Natural killer cell (primary cell): Measurements from ENCODE around the gene PIK3AP1. TPM values are rescaled to one million over a fixed set of nuclear protein-coding genes. Genes with fewer than 3 reads are reported as not detected.

ENCODE experiments used
- ATAC-seq, 3 donors: fragments of 150-1000 bp in 2 of 3; fragments of 200-7000 bp in 1 of 3; cut with Tn5 transposase; 1 replicate in 1 of 3; 2 replicates in 2 of 3; pipeline ENCODE4 v1.10.0; 2021; ENCODE audit warnings: mild to moderate bottlenecking in 2 of 3, moderate library complexity in 2 of 3
- DNase-seq, 2 donors: peaks; one replicate each; pipeline versions ENCODE4 v3.0.0 to v3.0.0-alpha.2; 2013 to 2021; ENCODE audit warnings: mixed read lengths in 1 of 2
- H3K27ac ChIP-seq: one replicate; pipeline ENCODE4 v1.5.1; 2013; ENCODE audit warnings: mild to moderate bottlenecking, low read length
- H3K27me3 ChIP-seq: one replicate; pipeline ENCODE4 v1.6.1; 2013; ENCODE audit warnings: low read length; ENCODE audit not compliant: control insufficient read depth, insufficient read depth
- H3K36me3 ChIP-seq: one replicate; pipeline ENCODE4 v1.6.1; 2013; ENCODE audit warnings: low read length; ENCODE audit not compliant: control insufficient read depth, insufficient read depth
- H3K4me1 ChIP-seq: one replicate; pipeline ENCODE4 v1.6.1; 2013; ENCODE audit warnings: low read length; ENCODE audit not compliant: control insufficient read depth, insufficient read depth
- H3K4me3 ChIP-seq: one replicate; pipeline ENCODE4 v1.5.1; 2013; ENCODE audit warnings: low read length
- H3K9me3 ChIP-seq: one replicate; pipeline ENCODE4 v1.6.1; 2013; ENCODE audit warnings: low read length; ENCODE audit not compliant: control insufficient read depth, insufficient read depth
- H3K27ac Mint-ChIP-seq, 2 donors: one replicate each; pipeline ENCODE4 v1.8.0; 2022; ENCODE audit warnings: mild to moderate bottlenecking in 2 of 2, mixed read lengths in 2 of 2, moderate library complexity in 1 of 2
- H3K27me3 Mint-ChIP-seq, 2 donors: one replicate each; pipeline ENCODE4 v1.8.0; 2022; ENCODE audit warnings: low read depth in 2 of 2, mixed read lengths in 2 of 2
- H3K36me3 Mint-ChIP-seq: one replicate; pipeline ENCODE4 v1.8.0; 2022; ENCODE audit warnings: mixed read lengths
- H3K4me1 Mint-ChIP-seq, 2 donors: one replicate each; pipeline ENCODE4 v1.8.0; 2022; ENCODE audit warnings: mixed read lengths in 2 of 2
- H3K4me3 Mint-ChIP-seq: one replicate; pipeline ENCODE4 v1.8.0; 2022; ENCODE audit warnings: mild to moderate bottlenecking, moderate library complexity, mixed read lengths
- H3K9me3 Mint-ChIP-seq, 2 donors: one replicate each; pipeline ENCODE4 v1.8.0; 2022; ENCODE audit warnings: mixed read lengths in 2 of 2
- WGBS: methylation state at CpG from one replicate; pipeline ENCODE4 v1.1.7; 2013; ENCODE audit warnings: missing lambda C conversion rate; ENCODE audit not compliant: insufficient coverage; 5-methylcytosine and 5-hydroxymethylcytosine counted together
- intact Hi-C: fragments of 100-400 bp; cut with micrococcal nuclease; formaldehyde crosslinking; loops from one replicate; pipeline ENCODE4 v1.14.2; 2022
- total RNA-seq, 4 donors: library from RNA; stranded (reverse); fragments of 120-200 nt in 1 of 4; gene quantifications; one replicate each; pipeline versions ENCODE4 v1.2.3 to v1.2.4, GENCODE V29; 2013 to 2022
- TF ChIP-seq, protein P1 (sequence below): fragments of 200-600 bp; IDR thresholded peaks from one replicate; pipeline ENCODE4 v1.8.0; 2022; ENCODE audit warnings: antibody characterized with exemption

PIK3AP1 gene
- total RNA-seq, 3 donors from 2014 or later (not counting 1 experiment from before 2014, with no cell fraction given) = 95.3 to 137 (median 97.1) TPM

DNA sequence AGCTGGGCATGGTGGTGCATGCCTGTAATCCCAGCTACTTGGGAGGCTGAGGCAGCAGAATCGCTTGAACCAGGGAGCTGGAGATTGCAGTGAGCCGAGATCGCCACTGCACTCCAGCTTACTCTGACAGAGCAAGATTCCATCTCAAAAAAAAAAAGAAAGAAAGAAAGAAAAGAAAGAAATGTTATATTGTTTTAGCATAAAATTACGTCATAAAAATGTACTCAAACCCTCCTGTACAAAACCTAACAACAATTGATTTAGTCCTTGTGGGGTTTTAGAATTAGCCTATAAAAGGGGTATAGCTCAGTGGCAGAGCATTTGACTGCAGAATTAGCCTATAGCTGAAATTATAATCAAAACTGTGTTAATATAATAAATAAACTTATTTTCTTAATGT is 27.9 kb downstream of the PIK3AP1 start:
- peak overlapping the region; percentile 90 to 98 for H3K27ac Mint-ChIP-seq
- H3K27me3 ChIP-seq = no peaks in the 10 kb centered on the region
- no peaks in the 10 kb centered on the region for H3K9me3 ChIP-seq
- no peak overlapping the region for H3K4me3 ChIP-seq
- intact Hi-C loops = no loop called here
- no peaks in the 10 kb centered on the region for H3K36me3 Mint-ChIP-seq
- ATAC-seq (no peak), DNase-seq (no peak)
- no peaks in the 10 kb centered on the region for H3K27me3 Mint-ChIP-seq
- H3K27ac ChIP-seq = no peak overlapping the region
- TF ChIP-seq, protein P1, sequence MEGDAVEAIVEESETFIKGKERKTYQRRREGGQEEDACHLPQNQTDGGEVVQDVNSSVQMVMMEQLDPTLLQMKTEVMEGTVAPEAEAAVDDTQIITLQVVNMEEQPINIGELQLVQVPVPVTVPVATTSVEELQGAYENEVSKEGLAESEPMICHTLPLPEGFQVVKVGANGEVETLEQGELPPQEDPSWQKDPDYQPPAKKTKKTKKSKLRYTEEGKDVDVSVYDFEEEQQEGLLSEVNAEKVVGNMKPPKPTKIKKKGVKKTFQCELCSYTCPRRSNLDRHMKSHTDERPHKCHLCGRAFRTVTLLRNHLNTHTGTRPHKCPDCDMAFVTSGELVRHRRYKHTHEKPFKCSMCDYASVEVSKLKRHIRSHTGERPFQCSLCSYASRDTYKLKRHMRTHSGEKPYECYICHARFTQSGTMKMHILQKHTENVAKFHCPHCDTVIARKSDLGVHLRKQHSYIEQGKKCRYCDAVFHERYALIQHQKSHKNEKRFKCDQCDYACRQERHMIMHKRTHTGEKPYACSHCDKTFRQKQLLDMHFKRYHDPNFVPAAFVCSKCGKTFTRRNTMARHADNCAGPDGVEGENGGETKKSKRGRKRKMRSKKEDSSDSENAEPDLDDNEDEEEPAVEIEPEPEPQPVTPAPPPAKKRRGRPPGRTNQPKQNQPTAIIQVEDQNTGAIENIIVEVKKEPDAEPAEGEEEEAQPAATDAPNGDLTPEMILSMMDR = no peak
- H3K4me1 ChIP-seq = peaks cover 54% of the 10 kb centered on the region
- 100% methylated on average over 2 of the region's 4 CpGs for WGBS
- peaks cover 78 to 86% of the 10 kb centered on the region in 2 donors for H3K4me1 Mint-ChIP-seq
- H3K36me3 ChIP-seq = no peaks in the 10 kb centered on the region
- H3K9me3 Mint-ChIP-seq = no peaks in the 10 kb centered on the region
- no peak overlapping the region for H3K4me3 Mint-ChIP-seq

GRCh38 chr10:96691761-96692160 is 28.6 kb downstream of the PIK3AP1 start:
- Histone ChIP-seq H3K36me3 (no peaks in the 10 kb centered on the region), H3K9me3 (no peaks in the 10 kb centered on the region), H3K4me3 (no peak overlapping the region), H3K27me3 (no peaks in the 10 kb centered on the region), H3K4me1 (peaks cover 54% of the 10 kb centered on the region), H3K27ac (no peak overlapping the region)
- Mint-ChIP-seq H3K27ac (peak overlapping the region in 1 of 2 donors; percentile 98), H3K9me3 (no peaks in the 10 kb centered on the region), H3K36me3 (no peaks in the 10 kb centered on the region), H3K4me1 (peaks cover 80 to 84% of the 10 kb centered on the region in 2 donors), H3K27me3 (no peaks in the 10 kb centered on the region), H3K4me3 (no peak overlapping the region)
- TF ChIP-seq, protein P1 = no peak
- ATAC-seq (no peak), DNase-seq (no peak)
- intact Hi-C loops = loop anchor here (1.0 kb wide), 1 partner anchor 48 kb away; no protein-coding TSS in a partner anchor

DNA sequence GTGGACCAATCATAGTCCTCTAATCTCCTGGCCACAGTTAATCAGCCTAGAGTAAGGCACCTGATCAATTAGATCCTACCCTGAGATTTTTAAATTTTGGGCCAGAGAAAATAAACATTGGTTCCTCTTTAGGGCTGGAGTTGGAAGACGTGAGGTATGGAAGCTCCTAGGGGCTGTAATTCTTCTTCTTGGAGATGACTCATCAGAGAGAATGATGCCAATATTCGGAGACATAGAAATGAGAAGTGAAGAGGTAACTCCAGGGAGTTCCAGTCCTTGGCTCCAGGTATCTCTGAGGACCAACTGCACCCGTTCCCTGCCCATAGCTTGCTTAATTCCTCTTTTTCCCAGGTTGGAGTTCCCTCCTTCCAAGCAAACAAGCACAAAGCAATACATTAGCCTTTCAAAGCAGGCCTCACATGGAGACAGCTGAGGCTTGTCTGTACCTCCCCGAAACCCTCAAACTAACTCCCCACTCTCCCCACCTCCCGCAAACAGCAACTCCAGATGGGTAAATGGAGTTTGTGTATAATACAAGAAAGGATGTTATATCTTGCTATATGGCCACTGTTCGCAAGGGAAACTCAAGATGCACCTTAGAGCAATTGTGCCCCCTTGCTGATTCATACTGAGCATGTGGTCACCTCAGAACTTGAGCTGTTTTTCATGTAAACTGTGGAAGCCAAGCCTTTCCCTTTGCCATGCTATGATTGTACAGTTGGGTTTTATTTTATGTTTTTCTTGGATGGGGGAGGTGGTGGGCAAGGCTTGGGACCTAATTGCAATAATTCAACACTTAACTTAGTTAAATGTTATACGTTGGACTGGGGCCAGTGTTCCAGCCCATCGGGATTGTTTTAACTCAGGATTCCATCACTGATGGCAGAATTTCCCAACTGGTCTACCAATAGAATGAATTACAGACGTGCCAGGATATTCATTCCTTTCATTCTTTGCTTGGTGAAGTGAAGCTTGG is 29.3 kb downstream of the PIK3AP1 start:
- Mint-ChIP-seq H3K27me3 (no peaks in the 10 kb centered on the region), H3K27ac (peak overlapping the region; percentile 56 to 98), H3K9me3 (no peaks in the 10 kb centered on the region), H3K4me3 (peak overlapping the region; percentile 2), H3K36me3 (no peaks in the 10 kb centered on the region), H3K4me1 (peaks cover 80 to 84% of the 10 kb centered on the region in 2 donors)
- peak in 1 of 2 donors; percentile 30 for DNase-seq
- intact Hi-C loops = loop anchor here (1.0 kb wide), 1 partner anchor 48 kb away; no protein-coding TSS in a partner anchor
- WGBS = 85% methylated on average over 8 of the region's 9 CpGs
- Histone ChIP-seq H3K4me1 (peaks cover 61% of the 10 kb centered on the region), H3K36me3 (no peaks in the 10 kb centered on the region), H3K27ac (no peak overlapping the region), H3K9me3 (no peaks in the 10 kb centered on the region), H3K4me3 (no peak overlapping the region), H3K27me3 (no peaks in the 10 kb centered on the region)
- no peak for ATAC-seq
- TF ChIP-seq, protein P1 = peak; percentile 13
